ENCODE measurements around the gene ABCB8. TPM values are rescaled to one million over a fixed set of nuclear protein-coding genes. Genes with fewer than 3 reads are reported as not detected.
A peak's percentile ranks its signal among the peaks of the same experiment; 100 is the strongest.

ABCB8 gene
- total and polyA plus RNA-seq, 9 of the 15 experiments (the other 6 are each of a cell fraction or from before 2014, with no cell fraction given) = 7.6 to 106 (median 36.3) TPM

- H3K9me3 ChIP-seq (replicated peaks; ENCODE audit: control insufficient read depth, insufficient read depth, low read depth, low read length) = no peaks in the 10 kb centered on the region
- ChIA-PET CTCF (ENCODE audit: low intra/inter-chr PET ratio) (no interaction called here), POLR2A (interaction anchor here (0.9 to 3.8 kb wide), 5 partner anchors 9 to 69 kb away, joined by 3 to 23 read pairs (median 5); partner anchors contain the start of genes ABCB8 and ASIC3)
- H3K27me3 ChIP-seq (ENCODE audit: control insufficient read depth in 2 of 2, insufficient read depth in 2 of 2, low read length in 2 of 2) = no peaks in the 10 kb centered on the region
- H3K27ac ChIP-seq (ENCODE audit: extremely low read depth, low read depth, low read length) = no peak overlapping the region
- no peak for DNase-seq (ENCODE audit: extremely low read depth in 1 of 4, low spot score in 3 of 4)
- no peak overlapping the region for H3K4me2 ChIP-seq (ENCODE audit: insufficient read depth, low read length)
- ATAC-seq = no peak
- peak overlapping the region in 1 of 2 experiments; percentile 57; a peak in 2 of 4 replicates for H3K9ac ChIP-seq (ENCODE audit: insufficient read depth in 1 of 2, low read depth in 2 of 2, low read length in 2 of 2)
- no peak for TF ChIP-seq RERE (CRISPR knock-in tag; IDR thresholded peaks at IDR 0.05; ENCODE audit: borderline replicate concordance)
- 0 out of 2 replicates have a peak, but pooled peaks have one; percentile 10 for TF ChIP-seq ETV5 (CRISPR knock-in tag; IDR thresholded peaks at IDR 0.05; ENCODE audit: low read depth)
- 0 out of 2 replicates have a peak, but pooled peaks have one; percentile 1 for TF ChIP-seq ZNF830 (CRISPR knock-in tag; IDR thresholded peaks at IDR 0.05)
- no peak for TF ChIP-seq U2AF2 (optimal IDR thresholded peaks at IDR 0.05; ENCODE audit: low read depth, low read length)
- 0 out of 2 replicates have a peak, but pooled peaks have one; percentile 16 for TF ChIP-seq RBFOX2 (IDR thresholded peaks at IDR 0.05; ENCODE audit: low read depth, low read length)
- TF ChIP-seq TFE3 (CRISPR knock-in tag; IDR thresholded peaks at IDR 0.05) = no peak
- TF ChIP-seq ZBTB7A (IDR thresholded peaks at IDR 0.05; ENCODE audit: borderline replicate concordance, control insufficient read depth, low read depth, low read length) = peak; percentile 34; the same call in 1 of the 2 replicates
- TF ChIP-seq PHB (CRISPR knock-in tag; IDR thresholded peaks at IDR 0.05) = no peak
- TF ChIP-seq POLR2G (IDR thresholded peaks at IDR 0.05; ENCODE audit: low read depth, low read length) = peak; percentile 28; the same call in 1 of the 2 replicates
- TF ChIP-seq NFATC3 (IDR thresholded peaks at IDR 0.05) = no peak
- TF ChIP-seq ETS1 (conservative IDR thresholded peaks at IDR 0.05; ENCODE audit: control insufficient read depth, low read depth, low read length) = 0 out of 2 replicates have a peak, but pooled peaks have one; percentile 13
- TF ChIP-seq ZC3H11A (IDR thresholded peaks at IDR 0.05; ENCODE audit: low read depth, low read length) = no peak
- peaks cover 10% of the 10 kb centered on the region for H4K20me1 ChIP-seq (replicated peaks; ENCODE audit: control insufficient read depth, insufficient read depth, low read length)
- peaks cover 39% of the 10 kb centered on the region; the same call in 2 of the 3 replicates for H3K36me3 ChIP-seq (ENCODE audit: control insufficient read depth, insufficient read depth, low read length)
- intact Hi-C loops (cut with micrococcal nuclease) (no loop called here), in situ Hi-C loops (cut with MboI) (no loop called here)
- 76% methylated on average over 30 of the region's 30 CpGs for WGBS (ENCODE audit: insufficient coverage, low coverage, missing lambda C conversion rate)
- BruUV-seq (replicated peaks) = no TSS peak
- peaks cover 13% of the 10 kb centered on the region for H3K9me1 ChIP-seq (ENCODE audit: control insufficient read depth, insufficient read depth, low read length)
- H3K4me1 ChIP-seq (replicated peaks in 1 of 2; ENCODE audit: control insufficient read depth in 2 of 2, insufficient read depth in 2 of 2, low read length in 2 of 2) = peaks cover 24 to 68% of the 10 kb centered on the region in 2 experiments
- no peaks in the 10 kb centered on the region for H3K79me2 ChIP-seq (ENCODE audit: control insufficient read depth, insufficient read depth, low read length)
- no peak overlapping the region for H2AFZ ChIP-seq (ENCODE audit: low read depth, low read length)
- no peak for FAIRE-seq
- H3K4me3 ChIP-seq = no peak overlapping the region
Observed at GRCh38 chr7:151040616-151041375, 12.5 kb downstream of the ABCB8 start.

Data from K562 (cell line).